GM20000 (cell line): ENCODE measurements around the gene LARGE1.

ENCODE experiments used
- DNase-seq: peaks from one replicate; pipeline ENCODE4 v3.0.0; 2012; ENCODE audit warnings: low spot score
- TF ChIP-seq, protein P1 (sequence below): IDR thresholded peaks from 2 replicates; pipeline ENCODE4 v1.5.1; 2012; ENCODE audit warnings: mild to moderate bottlenecking, control low read depth; ENCODE audit errors: extremely low read depth, missing control alignments

The LARGE1 gene

DNA sequence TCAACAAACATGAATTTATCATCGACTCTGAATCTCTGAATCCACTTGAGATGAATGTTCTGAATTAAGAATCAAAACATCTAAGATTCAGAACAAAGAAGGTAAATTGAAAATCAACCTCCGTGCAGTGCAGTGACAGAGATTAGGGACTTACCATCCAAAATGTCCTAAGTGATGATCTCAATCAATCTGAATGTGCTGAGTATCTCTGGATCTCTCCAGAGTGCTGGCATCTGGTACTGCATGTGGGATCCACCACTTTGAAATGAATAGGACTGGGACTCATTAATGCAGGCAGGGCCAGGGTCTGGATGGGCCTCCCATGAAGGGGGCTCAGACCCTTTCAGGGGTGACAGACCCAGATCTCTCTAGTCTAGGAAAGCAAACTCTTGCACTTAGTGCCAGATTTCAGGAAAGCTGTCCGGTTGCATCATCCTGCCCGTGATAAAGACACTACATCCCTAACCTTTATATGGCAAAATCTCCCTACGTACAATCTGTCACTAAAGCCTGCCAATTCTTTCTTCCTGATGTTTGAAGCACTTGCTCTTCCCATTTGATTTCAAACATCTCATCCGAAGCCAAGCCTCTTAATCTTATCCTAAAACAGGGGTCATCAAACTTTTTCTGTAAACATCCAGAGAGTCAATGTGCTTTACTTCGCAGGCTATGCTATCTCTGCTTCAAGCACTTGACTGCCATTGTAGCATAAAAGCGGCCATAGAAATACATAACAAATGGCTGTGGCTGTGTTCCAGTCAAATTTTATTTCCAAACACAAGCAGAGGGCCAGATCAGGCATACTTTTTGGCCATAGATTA lies 263.3 kb downstream of the LARGE1 start:
- TF ChIP-seq, protein P1, sequence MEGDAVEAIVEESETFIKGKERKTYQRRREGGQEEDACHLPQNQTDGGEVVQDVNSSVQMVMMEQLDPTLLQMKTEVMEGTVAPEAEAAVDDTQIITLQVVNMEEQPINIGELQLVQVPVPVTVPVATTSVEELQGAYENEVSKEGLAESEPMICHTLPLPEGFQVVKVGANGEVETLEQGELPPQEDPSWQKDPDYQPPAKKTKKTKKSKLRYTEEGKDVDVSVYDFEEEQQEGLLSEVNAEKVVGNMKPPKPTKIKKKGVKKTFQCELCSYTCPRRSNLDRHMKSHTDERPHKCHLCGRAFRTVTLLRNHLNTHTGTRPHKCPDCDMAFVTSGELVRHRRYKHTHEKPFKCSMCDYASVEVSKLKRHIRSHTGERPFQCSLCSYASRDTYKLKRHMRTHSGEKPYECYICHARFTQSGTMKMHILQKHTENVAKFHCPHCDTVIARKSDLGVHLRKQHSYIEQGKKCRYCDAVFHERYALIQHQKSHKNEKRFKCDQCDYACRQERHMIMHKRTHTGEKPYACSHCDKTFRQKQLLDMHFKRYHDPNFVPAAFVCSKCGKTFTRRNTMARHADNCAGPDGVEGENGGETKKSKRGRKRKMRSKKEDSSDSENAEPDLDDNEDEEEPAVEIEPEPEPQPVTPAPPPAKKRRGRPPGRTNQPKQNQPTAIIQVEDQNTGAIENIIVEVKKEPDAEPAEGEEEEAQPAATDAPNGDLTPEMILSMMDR: no peak
- no peak for DNase-seq

DNA sequence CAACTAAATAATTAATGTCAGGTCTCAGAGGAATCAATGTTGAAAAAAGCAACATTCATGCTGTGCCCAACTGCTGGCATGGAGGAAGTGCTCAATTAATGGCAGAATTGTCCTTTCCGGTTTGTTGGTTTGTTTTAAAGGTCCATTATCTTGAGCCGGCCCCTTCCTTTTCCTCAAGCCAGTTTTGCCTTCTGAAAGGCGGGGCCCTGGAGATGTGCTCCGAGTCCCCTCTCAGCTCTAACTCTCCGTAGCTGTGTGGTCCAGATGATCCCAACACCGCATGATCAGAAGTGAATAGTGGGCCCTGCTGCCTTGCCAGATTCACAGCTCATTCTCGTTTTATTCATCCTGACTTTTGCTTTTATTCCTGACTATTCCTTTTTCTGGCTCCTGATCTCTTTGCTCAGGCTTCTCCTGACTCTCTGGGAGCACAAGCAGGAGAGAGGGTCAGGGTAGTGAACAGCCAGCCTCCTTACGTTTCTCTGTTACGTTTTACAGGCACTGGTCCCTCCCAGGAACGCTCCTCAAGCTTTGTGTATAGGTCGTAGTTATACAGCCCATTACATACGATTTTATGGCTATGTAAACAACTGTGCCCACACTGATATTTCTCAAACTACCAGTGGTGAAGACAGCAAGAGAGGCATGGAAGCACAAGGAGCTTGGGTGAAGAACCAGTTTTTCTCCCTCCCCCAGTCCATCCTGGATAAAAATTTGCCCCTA lies 265.9 kb downstream of the LARGE1 start:
- DNase-seq: no peak
- TF ChIP-seq, protein P1: no peak

GRCh38 chr22:33653532-33654063 lies 266.7 kb downstream of the LARGE1 start:
- TF ChIP-seq, protein P1: no peak
- DNase-seq: no peak

DNA sequence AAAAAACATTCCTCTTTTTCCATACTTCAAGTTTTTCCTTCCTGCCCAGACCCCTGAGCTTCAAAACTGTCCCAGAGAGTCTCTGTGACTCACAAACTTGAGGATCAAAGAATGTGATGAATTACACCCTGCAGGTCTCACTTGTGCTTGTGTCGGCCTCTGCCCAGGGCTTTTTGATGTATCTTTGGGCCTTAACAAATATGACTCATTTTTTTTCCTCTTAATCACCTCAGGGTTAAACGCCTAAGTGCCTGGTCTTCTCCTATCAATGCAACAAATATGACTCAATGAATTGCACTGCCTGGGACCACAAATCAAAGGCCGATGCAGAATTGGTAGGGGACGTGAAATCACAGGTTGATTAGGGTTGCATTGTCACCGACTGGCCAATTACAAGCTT lies 267.7 kb downstream of the LARGE1 start:
- no peak for DNase-seq
- TF ChIP-seq, protein P1: no peak

- no peak for DNase-seq
- TF ChIP-seq, protein P1: no peak
These were observed 270.0 kb downstream of the LARGE1 start for GRCh38 chr22:33650244-33650643.

DNA sequence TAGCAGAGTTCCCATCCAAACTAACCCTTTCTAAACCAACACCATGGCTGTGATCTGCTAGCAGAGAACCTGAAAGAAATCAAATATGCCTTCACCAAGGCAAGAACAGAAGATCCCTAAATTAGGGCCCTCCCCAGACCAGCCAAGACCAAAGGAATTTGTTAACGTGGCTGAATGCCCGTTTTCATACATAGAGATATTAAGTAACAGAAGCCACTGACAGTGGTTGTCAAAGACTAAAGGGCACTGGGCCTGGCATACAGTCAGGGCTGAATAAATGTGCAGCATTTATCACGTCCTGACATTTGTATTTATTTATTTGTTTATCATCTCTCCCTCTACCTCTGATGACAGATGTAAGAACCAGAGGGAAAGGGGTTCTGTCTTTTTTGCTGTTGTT lies 271.8 kb downstream of the LARGE1 start:
- TF ChIP-seq, protein P1: no peak
- no peak for DNase-seq

GRCh38 chr22:33640900-33641299 lies 279.4 kb downstream of the LARGE1 start:
- DNase-seq: no peak
- TF ChIP-seq, protein P1: no peak
